Measurements from ENCODE around the gene EPHA4. TPM values are rescaled to one million over a fixed set of nuclear protein-coding genes. Genes with fewer than 3 reads are reported as not detected.

EPHA4 gene
- total RNA-seq, 2 experiments from 2014 or later = 6.3 to 7.0 TPM

GRCh38 chr2:221443645-221444044 lies 128.5 kb downstream of the EPHA4 start:
- H3K27ac Mint-ChIP-seq = peak overlapping the region; percentile 10
- no peak overlapping the region for H3K4me3 Mint-ChIP-seq
- POLR2A ChIA-PET = interaction anchor here (1.1 kb wide), 1 partner anchor 63 kb away, joined by 3 read pairs; no protein-coding TSS in a partner anchor
- DNase-seq = no peak
- peaks cover 10% of the 10 kb centered on the region for H3K36me3 Mint-ChIP-seq
- peaks cover 8% of the 10 kb centered on the region for H3K4me1 Mint-ChIP-seq (ENCODE audit: low read depth)
- H3K27me3 Mint-ChIP-seq = no peaks in the 10 kb centered on the region
- H3K9me3 Mint-ChIP-seq = no peaks in the 10 kb centered on the region
- intact Hi-C loops (cut with micrococcal nuclease) = loop anchor here (2.0 to 5.0 kb wide), 2 partner anchors 75 to 129 kb away; partner anchors contain the start of gene EPHA4
- CTCF ChIA-PET = interaction anchor here (1.0 to 1.1 kb wide), 2 partner anchors 103 to 130 kb away, joined by 3 read pairs; no protein-coding TSS in a partner anchor

- intact Hi-C loops (cut with micrococcal nuclease) = loop anchor here (5.0 kb wide), 1 partner anchor 130 kb away; the partner anchor contains the start of gene EPHA4
- ChIA-PET POLR2A (no interaction called here), CTCF (no interaction called here)
- H3K27ac Mint-ChIP-seq = no peak overlapping the region
- H3K27me3 Mint-ChIP-seq = no peaks in the 10 kb centered on the region
- no peak overlapping the region for H3K4me3 Mint-ChIP-seq
- no peak for DNase-seq
- peaks cover 8% of the 10 kb centered on the region for H3K4me1 Mint-ChIP-seq (ENCODE audit: low read depth)
- H3K9me3 Mint-ChIP-seq = no peaks in the 10 kb centered on the region
- H3K36me3 Mint-ChIP-seq = peaks cover 8% of the 10 kb centered on the region
Observed at GRCh38 chr2:221442128-221442527, 130.0 kb downstream of the EPHA4 start.

GRCh38 chr2:221439761-221440479 lies 132.2 kb downstream of the EPHA4 start:
- peaks cover 8% of the 10 kb centered on the region for H3K4me1 Mint-ChIP-seq (ENCODE audit: low read depth)
- no peak overlapping the region for H3K27ac Mint-ChIP-seq
- DNase-seq = no peak
- POLR2A ChIA-PET = interaction anchor here (0.6 kb wide), 1 partner anchor 58 kb away, joined by 4 read pairs; no protein-coding TSS in a partner anchor
- no peaks in the 10 kb centered on the region for H3K9me3 Mint-ChIP-seq
- intact Hi-C loops (cut with micrococcal nuclease) = loop anchor here (5.0 kb wide), 1 partner anchor 132 kb away; the partner anchor contains the start of gene EPHA4
- CTCF ChIA-PET = no interaction called here
- no peak overlapping the region for H3K4me3 Mint-ChIP-seq
- H3K36me3 Mint-ChIP-seq = peaks cover 12% of the 10 kb centered on the region
- H3K27me3 Mint-ChIP-seq = no peaks in the 10 kb centered on the region

- intact Hi-C loops (cut with micrococcal nuclease) = no loop called here
- no peak for DNase-seq
- CTCF ChIA-PET = no interaction called here
- POLR2A ChIA-PET = no interaction called here
- Mint-ChIP-seq H3K4me3 (no peak overlapping the region), H3K36me3 (peaks cover 21% of the 10 kb centered on the region), H3K27ac (no peak overlapping the region), H3K4me1 (ENCODE audit: low read depth) (no peaks in the 10 kb centered on the region), H3K27me3 (no peaks in the 10 kb centered on the region), H3K9me3 (no peaks in the 10 kb centered on the region)
Observed at GRCh38 chr2:221437056-221437455, 135.0 kb downstream of the EPHA4 start.

- intact Hi-C loops (cut with micrococcal nuclease) = no loop called here
- Mint-ChIP-seq H3K36me3 (peaks cover 25% of the 10 kb centered on the region), H3K4me1 (ENCODE audit: low read depth) (no peaks in the 10 kb centered on the region), H3K9me3 (no peaks in the 10 kb centered on the region), H3K27ac (no peak overlapping the region), H3K4me3 (no peak overlapping the region), H3K27me3 (no peaks in the 10 kb centered on the region)
- POLR2A ChIA-PET = no interaction called here
- DNase-seq = no peak
- CTCF ChIA-PET = no interaction called here
Observed at GRCh38 chr2:221435171-221435570, 136.9 kb downstream of the EPHA4 start.

DNA sequence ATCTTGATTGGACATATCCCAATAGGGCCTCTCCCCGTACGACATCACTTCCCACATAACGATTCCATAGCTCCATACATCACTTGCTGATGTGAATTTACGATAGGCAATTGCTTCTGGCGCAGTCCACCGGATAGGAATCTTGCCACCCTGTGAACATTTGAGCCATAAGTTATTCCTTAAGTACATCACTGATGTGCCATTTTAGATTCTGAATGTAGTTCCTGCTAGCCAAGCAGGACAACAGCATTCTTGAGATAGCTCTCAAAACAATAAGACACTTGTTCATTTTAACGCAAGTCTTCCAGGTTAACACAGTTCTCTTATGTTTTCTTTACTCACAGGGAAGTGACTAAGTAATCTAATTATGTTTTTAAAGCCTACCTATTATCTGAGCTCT lies 138.0 kb downstream of the EPHA4 start:
- ChIA-PET POLR2A (no interaction called here), CTCF (no interaction called here)
- Mint-ChIP-seq H3K27ac (no peak overlapping the region), H3K4me3 (no peak overlapping the region), H3K9me3 (no peaks in the 10 kb centered on the region), H3K36me3 (peaks cover 23% of the 10 kb centered on the region), H3K4me1 (ENCODE audit: low read depth) (peaks cover 3% of the 10 kb centered on the region), H3K27me3 (no peaks in the 10 kb centered on the region)
- DNase-seq = no peak
- intact Hi-C loops (cut with micrococcal nuclease) = no loop called here

- intact Hi-C loops (cut with micrococcal nuclease) = no loop called here
- Mint-ChIP-seq H3K4me3 (no peak overlapping the region), H3K9me3 (no peaks in the 10 kb centered on the region), H3K27ac (no peak overlapping the region), H3K4me1 (ENCODE audit: low read depth) (peaks cover 3% of the 10 kb centered on the region), H3K36me3 (peaks cover 24% of the 10 kb centered on the region), H3K27me3 (no peaks in the 10 kb centered on the region)
- CTCF ChIA-PET = no interaction called here
- POLR2A ChIA-PET = no interaction called here
- DNase-seq = no peak
Observed at GRCh38 chr2:221431477-221431876, 140.6 kb downstream of the EPHA4 start.

DNA sequence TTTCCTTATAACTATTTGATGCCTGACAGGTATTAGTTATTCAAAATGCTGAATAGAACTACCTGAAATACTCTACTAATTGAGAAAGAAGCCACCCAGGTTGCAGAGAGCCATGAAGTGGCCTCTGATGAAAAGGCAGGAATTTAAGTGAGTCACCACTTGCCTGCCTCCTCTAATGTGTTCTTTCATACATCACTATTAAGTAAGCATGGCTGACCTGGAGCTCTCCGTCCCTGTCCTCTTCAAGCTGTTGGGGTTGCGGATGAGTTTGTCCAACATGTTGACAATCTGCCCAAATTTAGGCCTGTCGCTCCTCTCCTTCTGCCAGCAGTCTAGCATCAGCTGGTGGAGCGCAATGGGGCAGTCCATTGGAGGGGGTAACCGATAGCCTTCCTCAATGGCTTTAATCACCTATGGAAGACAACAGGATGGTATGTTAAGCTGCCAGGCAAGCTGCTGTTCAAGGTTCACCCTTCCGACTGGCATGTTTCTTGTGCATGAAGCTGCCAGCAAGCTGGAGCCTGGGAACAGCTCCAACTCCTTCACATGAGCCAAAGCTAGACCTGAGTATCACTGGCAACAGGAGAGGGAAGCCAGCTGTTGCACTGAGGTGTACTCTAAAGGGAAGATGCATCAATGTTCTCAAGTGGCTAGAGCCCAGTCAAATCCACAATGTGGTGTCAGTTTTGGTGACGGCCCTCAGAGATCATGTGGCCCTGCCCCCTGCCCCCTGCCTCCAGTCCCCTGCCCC lies 142.2 kb downstream of the EPHA4 start:
- no peak for DNase-seq
- POLR2A ChIA-PET = no interaction called here
- intact Hi-C loops (cut with micrococcal nuclease) = no loop called here
- Mint-ChIP-seq H3K27ac (no peak overlapping the region), H3K4me1 (ENCODE audit: low read depth) (peaks cover 3% of the 10 kb centered on the region), H3K27me3 (no peaks in the 10 kb centered on the region), H3K36me3 (peaks cover 26% of the 10 kb centered on the region), H3K4me3 (no peak overlapping the region), H3K9me3 (no peaks in the 10 kb centered on the region)
- CTCF ChIA-PET = no interaction called here

DNA sequence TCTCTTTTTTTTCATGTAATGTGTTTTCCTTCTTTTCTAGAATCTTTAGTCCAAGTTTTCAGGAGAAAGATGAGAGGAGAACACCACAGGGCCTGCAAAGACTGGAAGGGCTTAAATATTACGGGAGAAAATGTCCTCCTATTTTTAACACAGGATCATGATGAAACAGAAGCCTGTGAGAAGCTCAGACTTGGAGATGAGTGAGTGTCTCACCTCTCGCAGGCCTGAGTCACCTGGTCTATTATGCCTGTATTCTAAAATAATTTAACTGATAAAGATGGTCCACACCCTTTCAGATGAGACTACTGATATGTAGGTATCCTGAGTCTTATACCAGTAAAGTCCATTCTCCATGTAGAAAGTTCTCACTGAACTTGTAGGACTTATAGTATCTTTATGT lies 143.2 kb downstream of the EPHA4 start:
- Mint-ChIP-seq H3K9me3 (no peaks in the 10 kb centered on the region), H3K36me3 (peaks cover 27% of the 10 kb centered on the region), H3K27me3 (no peaks in the 10 kb centered on the region), H3K27ac (no peak overlapping the region), H3K4me1 (ENCODE audit: low read depth) (peaks cover 3% of the 10 kb centered on the region), H3K4me3 (no peak overlapping the region)
- CTCF ChIA-PET = no interaction called here
- intact Hi-C loops (cut with micrococcal nuclease) = no loop called here
- POLR2A ChIA-PET = no interaction called here
- no peak for DNase-seq

- Mint-ChIP-seq H3K36me3 (peaks cover 30% of the 10 kb centered on the region), H3K4me3 (no peak overlapping the region), H3K27me3 (no peaks in the 10 kb centered on the region), H3K9me3 (peaks cover 2% of the 10 kb centered on the region), H3K4me1 (ENCODE audit: low read depth) (peaks cover 3% of the 10 kb centered on the region), H3K27ac (no peak overlapping the region)
- no peak for DNase-seq
- CTCF ChIA-PET = no interaction called here
- intact Hi-C loops (cut with micrococcal nuclease) = no loop called here
- POLR2A ChIA-PET = interaction anchor here (0.7 kb wide), 1 partner anchor 14 kb away, joined by 3 read pairs; no protein-coding TSS in a partner anchor
Observed at GRCh38 chr2:221426929-221427328, 145.2 kb downstream of the EPHA4 start.

- Mint-ChIP-seq H3K9me3 (peaks cover 2% of the 10 kb centered on the region), H3K36me3 (peaks cover 30% of the 10 kb centered on the region), H3K27me3 (no peaks in the 10 kb centered on the region), H3K4me1 (ENCODE audit: low read depth) (peaks cover 7% of the 10 kb centered on the region), H3K4me3 (no peak overlapping the region), H3K27ac (no peak overlapping the region)
- DNase-seq = no peak
- POLR2A ChIA-PET = interaction anchor here (0.7 kb wide), 1 partner anchor 13 kb away, joined by 3 read pairs; no protein-coding TSS in a partner anchor
- intact Hi-C loops (cut with micrococcal nuclease) = no loop called here
- CTCF ChIA-PET = no interaction called here
Observed at GRCh38 chr2:221425891-221426290, 146.2 kb downstream of the EPHA4 start.

DNA sequence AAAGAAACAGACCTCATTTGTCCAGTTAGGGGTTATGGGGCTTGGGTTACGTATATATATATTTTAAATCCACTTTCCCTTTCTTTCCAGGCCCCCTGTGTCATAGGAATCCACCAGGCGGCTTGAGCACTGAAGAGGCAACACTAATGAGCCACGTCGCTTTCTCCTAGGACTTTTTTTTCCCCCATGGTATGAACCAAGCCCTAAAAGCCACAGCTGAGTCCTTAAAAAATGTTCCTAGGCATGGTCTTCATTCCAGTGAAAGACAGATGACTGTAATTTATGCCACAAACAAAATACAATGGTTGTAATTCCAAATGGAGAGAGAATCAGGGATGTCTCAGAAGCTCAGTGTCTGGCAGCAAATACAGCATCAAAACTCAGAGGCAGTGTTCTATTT lies 146.8 kb downstream of the EPHA4 start:
- Mint-ChIP-seq H3K4me3 (no peak overlapping the region), H3K27ac (no peak overlapping the region), H3K4me1 (ENCODE audit: low read depth) (peaks cover 13% of the 10 kb centered on the region), H3K27me3 (no peaks in the 10 kb centered on the region), H3K9me3 (peaks cover 2% of the 10 kb centered on the region), H3K36me3 (peaks cover 28% of the 10 kb centered on the region)
- intact Hi-C loops (cut with micrococcal nuclease) = no loop called here
- no peak for DNase-seq
- ChIA-PET CTCF (no interaction called here), POLR2A (no interaction called here)

Data from activated CD4-positive, alpha-beta memory T cell treated with anti-CD3 and anti-CD28 coated beads for 36 hours (primary cell).